GM12878 (cell line): ENCODE data around the gene PPP2R5C.

Experiments
- ASH2L ChIP-seq: fragments of 300-600, 200-600 bp; sonication (generic); IDR thresholded peaks from 2 replicates; pipeline ENCODE4 v1.6.1; 2017; ENCODE audit warnings: low read depth, mild to moderate bottlenecking, borderline replicate concordance
- ATF2 ChIP-seq: IDR thresholded peaks from 2 replicates; pipeline ENCODE4 v1.6.1; 2012; ENCODE audit warnings: low read length, inconsistent platforms
- BCL3 ChIP-seq: IDR thresholded peaks from 2 replicates; pipeline ENCODE4 v1.6.1; 2011; ENCODE audit warnings: borderline replicate concordance, low read depth, mild to moderate bottlenecking, moderate library complexity, low read length; ENCODE audit not compliant: insufficient read depth, poor library complexity, severe bottlenecking
- CTCF ChIP-seq, 3 experiments: IDR thresholded peaks in 2 of 3; conservative IDR thresholded peaks in 1 of 3; 2 replicates each; pipeline ENCODE4 v1.5.1; 2011; ENCODE audit warnings: low read depth in 3 of 3, low read length in 3 of 3, mild to moderate bottlenecking in 3 of 3, control low read depth in 2 of 3, moderate library complexity in 2 of 3, inconsistent platforms in 1 of 3, mixed read lengths in 1 of 3; ENCODE audit not compliant: control insufficient read depth in 2 of 3, insufficient read depth in 1 of 3; ENCODE audit errors: extremely low read depth in 1 of 3
- MAX ChIP-seq: IDR thresholded peaks from 2 replicates; pipeline ENCODE4 v1.6.1; 2012; ENCODE audit warnings: low read depth, low read length, improper control_type of control experiment
- POLR2AphosphoS2 ChIP-seq: IDR thresholded peaks from 2 replicates; pipeline ENCODE4 v1.6.1; 2011; ENCODE audit warnings: low read depth, mild to moderate bottlenecking, low read length, improper control_type of control experiment, moderate library complexity
- POLR2AphosphoS5 ChIP-seq: IDR thresholded peaks from 2 replicates; pipeline ENCODE4 v1.6.1; 2011; ENCODE audit warnings: mild to moderate bottlenecking, low read length, inconsistent platforms
- PRDM15 ChIP-seq: fragments of 450-650 bp; formaldehyde crosslinking; IDR thresholded peaks from 2 replicates; pipeline ENCODE4 v1.4.0; 2020; ENCODE audit warnings: mild to moderate bottlenecking, moderate library complexity
- RAD21 ChIP-seq: IDR thresholded peaks from 2 replicates; pipeline ENCODE4 v1.6.1; 2011; ENCODE audit warnings: mild to moderate bottlenecking, low read depth, low read length, moderate library complexity; ENCODE audit not compliant: insufficient read depth
- SRF ChIP-seq, 2 experiments: IDR thresholded peaks; 2 replicates each; pipeline ENCODE4 v1.6.1; 2011; ENCODE audit warnings: low read depth in 2 of 2, low read length in 2 of 2, mild to moderate bottlenecking in 1 of 2, moderate library complexity in 1 of 2
- STAT3 ChIP-seq: IDR thresholded peaks from 2 replicates; pipeline ENCODE4 v1.6.1; 2011; ENCODE audit warnings: low read depth, low read length, improper control_type of control experiment
- USF2 ChIP-seq: IDR thresholded peaks from 2 replicates; pipeline ENCODE4 v1.6.1; 2011; ENCODE audit warnings: low read depth, low read length, improper control_type of control experiment, borderline replicate concordance

GRCh38 chr14:101788016-101788635 is 26.6 kb downstream of the PPP2R5C start:
- TF ChIP-seq SRF (IDR thresholded peaks at IDR 0.05; ENCODE audit: low read depth in 2 of 2, low read length in 2 of 2): no peak
- no peak for TF ChIP-seq CTCF (IDR thresholded peaks at IDR 0.05 in 2 of 3, conservative IDR thresholded peaks at IDR 0.05 in 1 of 3; ENCODE audit: control insufficient read depth in 2 of 3, extremely low read depth in 1 of 3, insufficient read depth in 1 of 3, low read depth in 3 of 3, low read length in 3 of 3)
- no peak for TF ChIP-seq RAD21
- TF ChIP-seq PRDM15 (CRISPR knock-in tag): no peak
- no peak for TF ChIP-seq POLR2AphosphoS5
- no peak for TF ChIP-seq BCL3
- TF ChIP-seq ATF2: no peak
- TF ChIP-seq ASH2L: no peak
- TF ChIP-seq STAT3: no peak
- TF ChIP-seq MAX: no peak
- no peak for TF ChIP-seq USF2
- no peak for TF ChIP-seq POLR2AphosphoS2
